ENCODE results near the gene TOR1A.

DNA sequence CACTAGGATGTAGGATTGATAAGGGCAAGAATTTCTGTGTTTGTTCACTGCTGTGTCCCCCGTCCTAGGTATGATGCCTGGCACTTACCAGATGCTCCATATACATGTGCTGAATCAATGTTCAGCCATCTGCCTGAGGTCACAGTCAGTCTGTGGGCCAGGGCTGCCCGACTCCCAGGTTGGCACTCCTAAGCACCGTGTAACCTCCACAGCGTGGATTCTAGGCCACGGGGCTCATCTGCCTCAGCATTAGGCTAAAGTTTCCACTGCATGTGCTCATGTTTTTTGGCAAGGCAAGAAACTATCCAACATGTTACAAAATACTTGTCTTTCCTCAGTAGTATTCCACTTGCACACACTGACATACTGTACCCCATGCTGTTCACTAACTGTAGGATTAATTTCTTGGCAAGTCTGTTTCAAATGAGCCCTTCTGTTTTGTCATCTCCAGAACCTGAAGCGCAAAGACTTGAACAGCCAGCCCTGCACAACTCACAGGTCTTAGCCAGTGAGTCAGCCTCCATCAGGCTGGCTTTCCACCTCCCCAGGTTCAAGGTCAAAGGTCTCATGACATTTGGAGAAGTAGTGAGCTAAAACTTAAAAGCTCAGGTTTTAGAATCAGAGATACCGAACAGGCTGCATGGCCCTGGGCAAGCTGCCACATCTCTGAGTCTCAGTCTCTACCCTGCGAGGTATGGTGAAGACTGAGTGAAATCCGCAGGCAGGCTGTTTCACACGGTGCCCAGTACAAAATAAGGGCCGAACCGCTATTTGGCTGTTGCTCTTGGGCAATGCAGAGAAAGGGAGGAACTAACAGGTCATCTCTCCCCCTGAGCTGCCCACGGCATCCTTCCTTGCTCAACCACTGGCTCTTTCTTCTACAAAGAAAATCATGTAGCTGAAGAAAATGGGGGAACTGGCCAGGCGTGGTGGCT is 7.2 kb downstream of the TOR1A start:
- TF ChIP-seq CTCF (IDR thresholded peaks at IDR 0.05) (no peak), POLR2A (IDR thresholded peaks at IDR 0.05) (no peak), POLR2AphosphoS5 (IDR thresholded peaks at IDR 0.05) (no peak), EP300 (IDR thresholded peaks at IDR 0.05) (no peak)
